WTC11 (cell line): ENCODE data around the gene EGLN2. TPM values are rescaled to one million over a fixed set of nuclear protein-coding genes. Genes with fewer than 3 reads are reported as not detected.

Experiments
- ATAC-seq: fragments of 200-7000 bp; cut with Tn5 transposase; 2 replicates; pipeline ENCODE4 v1.10.0; 2021; ENCODE audit warnings: mild to moderate bottlenecking, moderate library complexity
- CTCF ChIA-PET: fragments of 300-600 bp; sonication (Branson Sonifier 250); formaldehyde crosslinking; loops from one replicate; lab custom pipeline; 2021; ENCODE audit warnings: antibody characterized with exemption; lab: Charles Lee
- POLR2A ChIA-PET: fragments of 350-600 bp; sonication (Branson Sonifier 250); formaldehyde crosslinking; loops from one replicate; lab custom pipeline; 2021; ENCODE audit warnings: antibody characterized with exemption; lab: Charles Lee
- DNase-seq: peaks from one replicate; pipeline ENCODE4 v3.0.0; 2021; ENCODE audit warnings: low spot score
- H3K27ac Mint-ChIP-seq: 2 replicates; pipeline ENCODE4 v1.8.0; 2021; ENCODE audit warnings: mixed read lengths
- H3K27me3 Mint-ChIP-seq: 2 replicates; pipeline ENCODE4 v1.8.0; 2021; ENCODE audit warnings: low read depth, mild to moderate bottlenecking, moderate library complexity, mixed read lengths
- H3K36me3 Mint-ChIP-seq: 2 replicates; pipeline ENCODE4 v1.8.0; 2021; ENCODE audit warnings: mixed read lengths
- H3K4me1 Mint-ChIP-seq: 2 replicates; pipeline ENCODE4 v1.8.0; 2022; ENCODE audit warnings: mixed read lengths
- H3K4me3 Mint-ChIP-seq: 2 replicates; pipeline ENCODE4 v1.8.0; 2021; ENCODE audit warnings: mild to moderate bottlenecking, moderate library complexity, mixed read lengths
- H3K9me3 Mint-ChIP-seq: 2 replicates; pipeline ENCODE4 v1.8.0; 2021; ENCODE audit warnings: mixed read lengths
- CREM ChIP-seq: sonication (generic); formaldehyde crosslinking; IDR thresholded peaks from 2 replicates; pipeline ENCODE4 v1.8.1; 2022; ENCODE audit warnings: mild to moderate bottlenecking, missing genetic modification reagents, moderate library complexity
- ETV6 ChIP-seq: sonication (generic); formaldehyde crosslinking; IDR thresholded peaks from 2 replicates; pipeline ENCODE4 v1.8.1; 2022; ENCODE audit warnings: mild to moderate bottlenecking, missing genetic modification reagents
- FOXK1 ChIP-seq: sonication (generic); formaldehyde crosslinking; IDR thresholded peaks from 2 replicates; pipeline ENCODE4 v1.8.0; 2022; ENCODE audit warnings: mild to moderate bottlenecking, moderate library complexity, missing genetic modification reagents
- FOXP1 ChIP-seq: sonication (generic); formaldehyde crosslinking; IDR thresholded peaks from 2 replicates; pipeline ENCODE4 v1.8.0; 2022; ENCODE audit warnings: missing genetic modification reagents, mild to moderate bottlenecking, moderate library complexity, borderline replicate concordance
- GABPB1 ChIP-seq: sonication (generic); formaldehyde crosslinking; IDR thresholded peaks from 2 replicates; pipeline ENCODE4 v1.8.1; 2023; ENCODE audit warnings: mild to moderate bottlenecking, missing genetic modification reagents
- GTF2I ChIP-seq: fragments of 250-450 bp; sonication (Bioruptor Pico); conservative IDR thresholded peaks from 2 replicates; pipeline ENCODE4 v1.4.0; 2021; ENCODE audit warnings: mild to moderate bottlenecking
- MXD4 ChIP-seq: fragments of 250-450 bp; sonication (Bioruptor Pico); IDR thresholded peaks from 2 replicates; pipeline ENCODE4 v1.8.0; 2021; ENCODE audit warnings: mild to moderate bottlenecking, moderate library complexity, borderline replicate concordance
- MYBL2 ChIP-seq: sonication (generic); formaldehyde crosslinking; IDR thresholded peaks from 2 replicates; pipeline ENCODE4 v1.8.1; 2023; ENCODE audit warnings: mild to moderate bottlenecking, moderate library complexity, missing genetic modification reagents
- NR2C2 ChIP-seq: sonication (generic); formaldehyde crosslinking; IDR thresholded peaks from 2 replicates; pipeline ENCODE4 v1.8.0; 2022; ENCODE audit warnings: mild to moderate bottlenecking, missing genetic modification reagents
- OVOL2 ChIP-seq: fragments of 250-450 bp; sonication (Bioruptor Pico); IDR thresholded peaks from 2 replicates; pipeline ENCODE4 v1.9.0; 2021; ENCODE audit warnings: mild to moderate bottlenecking, borderline replicate concordance
- RELA ChIP-seq: sonication (generic); formaldehyde crosslinking; IDR thresholded peaks from 2 replicates; pipeline ENCODE4 v1.8.1; 2022; ENCODE audit warnings: missing genetic modification reagents, mild to moderate bottlenecking, borderline replicate concordance
- TP53 ChIP-seq: sonication (generic); formaldehyde crosslinking; IDR thresholded peaks from 2 replicates; pipeline ENCODE4 v1.8.1; 2023; ENCODE audit warnings: mild to moderate bottlenecking, missing genetic modification reagents
- total RNA-seq: library from RNA; stranded (reverse); gene quantifications from 3 replicates; pipeline ENCODE4 v1.2.3, GENCODE V29; 2021
- TF ChIP-seq, protein P1 (sequence below): sonication (generic); formaldehyde crosslinking; IDR thresholded peaks from 2 replicates; pipeline ENCODE4 v1.8.1; 2022; ENCODE audit warnings: mild to moderate bottlenecking, moderate library complexity, missing genetic modification reagents
- TF ChIP-seq, protein P2 (sequence below): fragments of 250-450 bp; sonication (Bioruptor Pico); IDR thresholded peaks from 2 replicates; pipeline ENCODE4 v1.9.0; 2021; ENCODE audit warnings: mild to moderate bottlenecking
- TF ChIP-seq, protein P3 (sequence below): sonication (generic); formaldehyde crosslinking; IDR thresholded peaks from 2 replicates; pipeline ENCODE4 v1.8.0; 2022; ENCODE audit warnings: mild to moderate bottlenecking, missing genetic modification reagents
- TF ChIP-seq, protein P4 (sequence below): sonication (generic); formaldehyde crosslinking; IDR thresholded peaks from 2 replicates; pipeline ENCODE4 v1.8.0; 2022; ENCODE audit warnings: missing genetic modification reagents
- TF ChIP-seq, protein P5 (sequence below): fragments of 200-600 bp; IDR thresholded peaks from 2 replicates; pipeline ENCODE4 v1.8.0; 2022; ENCODE audit warnings: antibody characterized with exemption
- TF ChIP-seq, protein P6 (sequence below): sonication (generic); formaldehyde crosslinking; IDR thresholded peaks from 2 replicates; pipeline ENCODE4 v1.8.0; 2022; ENCODE audit warnings: mild to moderate bottlenecking, missing genetic modification reagents

Gene EGLN2
- total RNA-seq, 1 experiment from 2014 or later: 102 TPM

DNA sequence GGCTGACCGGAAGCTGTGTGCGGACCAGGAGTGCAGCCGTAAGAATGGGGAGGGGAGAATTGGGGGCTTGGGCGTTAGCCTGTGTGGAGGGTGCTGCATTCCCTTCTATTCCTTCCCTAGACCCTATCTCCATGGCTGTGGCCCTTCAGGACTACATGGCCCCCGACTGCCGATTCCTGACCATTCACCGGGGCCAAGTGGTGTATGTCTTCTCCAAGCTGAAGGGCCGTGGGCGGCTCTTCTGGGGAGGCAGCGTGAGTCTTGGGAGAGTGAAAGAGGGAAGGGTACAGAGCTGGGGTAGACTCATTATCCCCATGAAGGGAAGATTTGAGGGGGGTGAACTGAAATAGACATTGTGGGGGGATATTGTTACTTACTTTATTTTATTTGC, 23.4 kb upstream of the EGLN2 start:
- Mint-ChIP-seq H3K27me3 (no peaks in the 10 kb centered on the region), H3K36me3 (peaks cover 5% of the 10 kb centered on the region)
- DNase-seq (no peak), ATAC-seq (no peak)
- POLR2A ChIA-PET: no interaction called here
- CTCF ChIA-PET: interaction anchor here (1.1 to 4.7 kb wide), 2 partner anchors 23 to 30 kb away, joined by 3 to 71 read pairs; partner anchors contain the start of gene EGLN2
- TF ChIP-seq ETV6 (CRISPR knock-in tag) (no peak), FOXP1 (no peak), MYBL2 (CRISPR knock-in tag) (no peak), RELA (CRISPR knock-in tag) (no peak), MXD4 (CRISPR knock-in tag) (no peak), GTF2I (CRISPR knock-in tag) (no peak), FOXK1 (CRISPR knock-in tag) (no peak), CREM (CRISPR knock-in tag) (no peak), GABPB1 (CRISPR knock-in tag) (no peak), TP53 (CRISPR knock-in tag) (no peak), OVOL2 (CRISPR knock-in tag) (no peak), NR2C2 (no peak)
- TF ChIP-seq, protein P1, sequence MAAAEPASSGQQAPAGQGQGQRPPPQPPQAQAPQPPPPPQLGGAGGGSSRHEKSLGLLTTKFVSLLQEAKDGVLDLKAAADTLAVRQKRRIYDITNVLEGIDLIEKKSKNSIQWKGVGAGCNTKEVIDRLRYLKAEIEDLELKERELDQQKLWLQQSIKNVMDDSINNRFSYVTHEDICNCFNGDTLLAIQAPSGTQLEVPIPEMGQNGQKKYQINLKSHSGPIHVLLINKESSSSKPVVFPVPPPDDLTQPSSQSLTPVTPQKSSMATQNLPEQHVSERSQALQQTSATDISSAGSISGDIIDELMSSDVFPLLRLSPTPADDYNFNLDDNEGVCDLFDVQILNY (CRISPR knock-in tag): no peak
- TF ChIP-seq, protein P2, sequence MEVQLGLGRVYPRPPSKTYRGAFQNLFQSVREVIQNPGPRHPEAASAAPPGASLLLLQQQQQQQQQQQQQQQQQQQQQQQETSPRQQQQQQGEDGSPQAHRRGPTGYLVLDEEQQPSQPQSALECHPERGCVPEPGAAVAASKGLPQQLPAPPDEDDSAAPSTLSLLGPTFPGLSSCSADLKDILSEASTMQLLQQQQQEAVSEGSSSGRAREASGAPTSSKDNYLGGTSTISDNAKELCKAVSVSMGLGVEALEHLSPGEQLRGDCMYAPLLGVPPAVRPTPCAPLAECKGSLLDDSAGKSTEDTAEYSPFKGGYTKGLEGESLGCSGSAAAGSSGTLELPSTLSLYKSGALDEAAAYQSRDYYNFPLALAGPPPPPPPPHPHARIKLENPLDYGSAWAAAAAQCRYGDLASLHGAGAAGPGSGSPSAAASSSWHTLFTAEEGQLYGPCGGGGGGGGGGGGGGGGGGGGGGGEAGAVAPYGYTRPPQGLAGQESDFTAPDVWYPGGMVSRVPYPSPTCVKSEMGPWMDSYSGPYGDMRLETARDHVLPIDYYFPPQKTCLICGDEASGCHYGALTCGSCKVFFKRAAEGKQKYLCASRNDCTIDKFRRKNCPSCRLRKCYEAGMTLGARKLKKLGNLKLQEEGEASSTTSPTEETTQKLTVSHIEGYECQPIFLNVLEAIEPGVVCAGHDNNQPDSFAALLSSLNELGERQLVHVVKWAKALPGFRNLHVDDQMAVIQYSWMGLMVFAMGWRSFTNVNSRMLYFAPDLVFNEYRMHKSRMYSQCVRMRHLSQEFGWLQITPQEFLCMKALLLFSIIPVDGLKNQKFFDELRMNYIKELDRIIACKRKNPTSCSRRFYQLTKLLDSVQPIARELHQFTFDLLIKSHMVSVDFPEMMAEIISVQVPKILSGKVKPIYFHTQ (CRISPR knock-in tag): no peak
- TF ChIP-seq, protein P3, sequence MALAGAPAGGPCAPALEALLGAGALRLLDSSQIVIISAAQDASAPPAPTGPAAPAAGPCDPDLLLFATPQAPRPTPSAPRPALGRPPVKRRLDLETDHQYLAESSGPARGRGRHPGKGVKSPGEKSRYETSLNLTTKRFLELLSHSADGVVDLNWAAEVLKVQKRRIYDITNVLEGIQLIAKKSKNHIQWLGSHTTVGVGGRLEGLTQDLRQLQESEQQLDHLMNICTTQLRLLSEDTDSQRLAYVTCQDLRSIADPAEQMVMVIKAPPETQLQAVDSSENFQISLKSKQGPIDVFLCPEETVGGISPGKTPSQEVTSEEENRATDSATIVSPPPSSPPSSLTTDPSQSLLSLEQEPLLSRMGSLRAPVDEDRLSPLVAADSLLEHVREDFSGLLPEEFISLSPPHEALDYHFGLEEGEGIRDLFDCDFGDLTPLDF (CRISPR knock-in tag): no peak
- TF ChIP-seq, protein P4, sequence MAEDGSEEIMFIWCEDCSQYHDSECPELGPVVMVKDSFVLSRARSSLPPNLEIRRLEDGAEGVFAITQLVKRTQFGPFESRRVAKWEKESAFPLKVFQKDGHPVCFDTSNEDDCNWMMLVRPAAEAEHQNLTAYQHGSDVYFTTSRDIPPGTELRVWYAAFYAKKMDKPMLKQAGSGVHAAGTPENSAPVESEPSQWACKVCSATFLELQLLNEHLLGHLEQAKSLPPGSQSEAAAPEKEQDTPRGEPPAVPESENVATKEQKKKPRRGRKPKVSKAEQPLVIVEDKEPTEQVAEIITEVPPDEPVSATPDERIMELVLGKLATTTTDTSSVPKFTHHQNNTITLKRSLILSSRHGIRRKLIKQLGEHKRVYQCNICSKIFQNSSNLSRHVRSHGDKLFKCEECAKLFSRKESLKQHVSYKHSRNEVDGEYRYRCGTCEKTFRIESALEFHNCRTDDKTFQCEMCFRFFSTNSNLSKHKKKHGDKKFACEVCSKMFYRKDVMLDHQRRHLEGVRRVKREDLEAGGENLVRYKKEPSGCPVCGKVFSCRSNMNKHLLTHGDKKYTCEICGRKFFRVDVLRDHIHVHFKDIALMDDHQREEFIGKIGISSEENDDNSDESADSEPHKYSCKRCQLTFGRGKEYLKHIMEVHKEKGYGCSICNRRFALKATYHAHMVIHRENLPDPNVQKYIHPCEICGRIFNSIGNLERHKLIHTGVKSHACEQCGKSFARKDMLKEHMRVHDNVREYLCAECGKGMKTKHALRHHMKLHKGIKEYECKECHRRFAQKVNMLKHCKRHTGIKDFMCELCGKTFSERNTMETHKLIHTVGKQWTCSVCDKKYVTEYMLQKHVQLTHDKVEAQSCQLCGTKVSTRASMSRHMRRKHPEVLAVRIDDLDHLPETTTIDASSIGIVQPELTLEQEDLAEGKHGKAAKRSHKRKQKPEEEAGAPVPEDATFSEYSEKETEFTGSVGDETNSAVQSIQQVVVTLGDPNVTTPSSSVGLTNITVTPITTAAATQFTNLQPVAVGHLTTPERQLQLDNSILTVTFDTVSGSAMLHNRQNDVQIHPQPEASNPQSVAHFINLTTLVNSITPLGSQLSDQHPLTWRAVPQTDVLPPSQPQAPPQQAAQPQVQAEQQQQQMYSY (CRISPR knock-in tag): no peak
- TF ChIP-seq, protein P5, sequence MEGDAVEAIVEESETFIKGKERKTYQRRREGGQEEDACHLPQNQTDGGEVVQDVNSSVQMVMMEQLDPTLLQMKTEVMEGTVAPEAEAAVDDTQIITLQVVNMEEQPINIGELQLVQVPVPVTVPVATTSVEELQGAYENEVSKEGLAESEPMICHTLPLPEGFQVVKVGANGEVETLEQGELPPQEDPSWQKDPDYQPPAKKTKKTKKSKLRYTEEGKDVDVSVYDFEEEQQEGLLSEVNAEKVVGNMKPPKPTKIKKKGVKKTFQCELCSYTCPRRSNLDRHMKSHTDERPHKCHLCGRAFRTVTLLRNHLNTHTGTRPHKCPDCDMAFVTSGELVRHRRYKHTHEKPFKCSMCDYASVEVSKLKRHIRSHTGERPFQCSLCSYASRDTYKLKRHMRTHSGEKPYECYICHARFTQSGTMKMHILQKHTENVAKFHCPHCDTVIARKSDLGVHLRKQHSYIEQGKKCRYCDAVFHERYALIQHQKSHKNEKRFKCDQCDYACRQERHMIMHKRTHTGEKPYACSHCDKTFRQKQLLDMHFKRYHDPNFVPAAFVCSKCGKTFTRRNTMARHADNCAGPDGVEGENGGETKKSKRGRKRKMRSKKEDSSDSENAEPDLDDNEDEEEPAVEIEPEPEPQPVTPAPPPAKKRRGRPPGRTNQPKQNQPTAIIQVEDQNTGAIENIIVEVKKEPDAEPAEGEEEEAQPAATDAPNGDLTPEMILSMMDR: no peak
- TF ChIP-seq, protein P6, sequence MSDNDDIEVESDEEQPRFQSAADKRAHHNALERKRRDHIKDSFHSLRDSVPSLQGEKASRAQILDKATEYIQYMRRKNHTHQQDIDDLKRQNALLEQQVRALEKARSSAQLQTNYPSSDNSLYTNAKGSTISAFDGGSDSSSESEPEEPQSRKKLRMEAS (CRISPR knock-in tag): no peak
- TF ChIP-seq, all 79 proteins: peak for 0
- Mint-ChIP-seq H3K4me3 (no peak overlapping the region), H3K27ac (peak overlapping the region; percentile 68; the same call in 1 of the 2 replicates), H3K9me3 (peaks cover 14% of the 10 kb centered on the region), H3K4me1 (peaks cover 27% of the 10 kb centered on the region)
